OCI-LY3 (cell line): ENCODE results near the gene FYN.

Experiments used
- CTCF ChIP-seq: fragments of 200-600, 300-600 bp; sonication (generic); IDR thresholded peaks from 2 replicates; pipeline ENCODE4 v1.5.1; 2014; ENCODE audit warnings: antibody characterized with exemption, low read length, low read depth
- EZH2phosphoT487 ChIP-seq: fragments of 200-600 bp; shearing (Covaris generic); IDR thresholded peaks from 2 replicates; pipeline ENCODE4 v1.6.1; 2018; ENCODE audit warnings: antibody characterized with exemption, mixed run types, low read depth

- TF ChIP-seq CTCF (no peak), EZH2phosphoT487 (no peak)
Measured at GRCh38 chr6:111688331-111688730, 184.9 kb downstream of the FYN start.
